Activated naive CD4-positive, alpha-beta T cell (primary cell): ENCODE measurements around the gene GRM7.

Source experiments
- DNase-seq, 4 experiments: peaks; one replicate each; lab custom pipeline; 2025; lab: John Stamatoyannopoulos, UW

Gene GRM7

GRCh38 chr3:7504886-7505775, 644.2 kb downstream of the GRM7 start:
- DNase-seq: no peak

- no peak for DNase-seq
These were observed 645.8 kb downstream of the GRM7 start for GRCh38 chr3:7506606-7507180.

DNA sequence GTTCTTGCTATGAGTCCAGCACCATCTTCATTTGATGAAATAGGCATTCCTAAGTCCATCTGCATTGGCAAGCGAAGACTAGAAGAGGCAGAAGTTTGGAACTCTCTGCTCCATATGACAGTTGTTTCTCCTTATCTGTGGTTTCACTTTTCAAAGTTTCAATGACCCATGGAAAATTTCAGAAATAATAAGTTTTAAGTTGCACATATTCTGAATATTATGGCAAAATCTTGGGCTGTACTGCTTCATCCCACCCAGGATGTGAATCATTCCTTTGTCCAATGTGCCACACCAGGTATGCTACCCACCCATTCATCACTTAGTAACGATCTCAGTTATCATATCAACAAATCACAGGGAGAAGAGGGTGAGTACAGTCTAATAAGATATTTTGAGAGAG, 647.9 kb downstream of the GRM7 start:
- no peak for DNase-seq

GRCh38 chr3:7512048-7512447, 651.1 kb downstream of the GRM7 start:
- no peak for DNase-seq

DNA sequence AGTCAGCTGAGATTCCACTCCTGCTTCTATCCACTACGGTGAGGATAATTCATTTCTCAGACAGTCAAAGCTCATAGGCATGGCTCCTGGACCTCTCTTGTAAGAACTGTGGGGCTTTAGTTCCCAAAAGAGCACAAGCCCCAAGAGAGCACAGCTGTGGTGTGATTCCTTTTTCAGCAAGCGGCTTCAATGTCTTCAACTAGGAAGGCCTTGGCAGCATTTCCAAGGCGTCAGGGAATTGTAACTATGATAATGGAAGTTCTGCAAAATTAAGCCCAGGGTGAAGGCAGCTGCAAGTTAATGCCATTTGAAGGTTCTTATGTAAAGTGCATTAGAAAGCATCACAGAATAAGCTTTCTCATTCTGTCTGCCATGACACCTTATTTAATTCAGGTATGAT, 657.1 kb downstream of the GRM7 start:
- DNase-seq: no peak

GRCh38 chr3:7518456-7518855, 657.5 kb downstream of the GRM7 start:
- DNase-seq: no peak

DNA sequence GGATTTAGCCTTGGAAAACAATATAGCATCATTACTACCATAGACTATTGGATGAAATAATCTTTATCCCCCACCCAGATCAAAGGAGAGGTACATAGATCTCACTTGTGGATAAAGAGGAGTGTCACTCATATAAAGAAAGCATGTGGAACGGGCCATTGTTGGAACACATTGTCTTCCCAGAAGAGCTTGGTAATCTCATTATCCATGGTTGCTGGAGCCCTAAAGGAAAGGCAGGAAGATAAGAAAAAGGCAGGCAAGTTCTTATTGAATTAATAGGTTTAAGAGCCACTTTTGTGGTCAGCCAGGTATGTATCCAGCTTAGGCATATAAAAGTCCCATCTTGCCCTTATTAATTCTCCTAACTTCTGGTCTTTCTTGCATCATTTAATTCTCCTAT, 659.1 kb downstream of the GRM7 start:
- DNase-seq: no peak

- no peak for DNase-seq
These were observed 659.7 kb downstream of the GRM7 start for GRCh38 chr3:7520593-7520992.

- DNase-seq: no peak
These were observed 675.6 kb downstream of the GRM7 start for GRCh38 chr3:7536510-7536909.

GRCh38 chr3:7536921-7537320, 676.0 kb downstream of the GRM7 start:
- no peak for DNase-seq

DNA sequence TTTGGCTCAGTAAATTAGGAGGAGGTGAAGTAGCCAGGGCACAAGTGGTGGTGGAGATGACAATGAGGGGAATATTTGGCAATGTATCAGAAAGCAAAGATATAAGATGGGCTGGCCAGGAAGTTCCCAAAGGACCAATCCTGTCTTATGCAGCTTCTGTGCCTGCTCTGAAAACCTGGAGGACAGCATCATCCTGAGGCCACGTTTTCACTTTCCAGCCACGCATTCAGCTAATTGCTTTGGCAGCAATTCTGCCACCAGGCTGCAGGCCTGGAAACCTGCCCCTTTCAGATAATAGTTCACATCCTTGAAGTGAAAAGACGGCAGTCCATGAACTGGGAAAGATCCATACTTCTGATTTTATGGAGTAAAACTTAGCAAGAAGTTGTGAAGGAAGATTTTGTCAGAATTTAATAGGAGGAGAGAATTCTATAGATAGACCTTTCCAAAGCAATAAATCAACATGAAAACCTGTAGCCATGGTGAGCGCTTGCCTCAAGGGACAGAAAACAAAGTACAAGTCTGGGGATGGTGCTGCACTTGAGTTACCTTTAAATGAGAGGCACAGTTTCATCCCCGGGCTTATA, 682.5 kb downstream of the GRM7 start:
- DNase-seq: no peak

DNA sequence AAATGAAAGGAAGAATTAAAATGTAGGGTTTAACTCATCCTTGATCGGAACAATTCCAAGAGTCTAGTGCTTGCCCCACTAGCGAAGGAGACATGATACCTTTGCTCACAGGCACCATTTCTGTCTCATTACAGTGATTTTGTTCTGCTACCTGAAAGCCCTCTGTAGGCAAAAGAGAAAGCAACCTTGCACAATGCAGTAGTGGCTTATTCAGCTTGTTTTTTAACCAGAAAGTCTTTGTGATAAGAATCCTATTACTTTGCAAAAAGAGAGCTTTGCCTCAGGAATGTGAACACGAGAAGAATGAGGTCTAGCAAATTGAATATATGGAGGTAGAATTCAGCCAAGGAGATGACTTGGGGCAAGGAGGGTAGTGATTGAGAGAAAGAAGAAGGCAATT, 684.4 kb downstream of the GRM7 start:
- no peak for DNase-seq

DNA sequence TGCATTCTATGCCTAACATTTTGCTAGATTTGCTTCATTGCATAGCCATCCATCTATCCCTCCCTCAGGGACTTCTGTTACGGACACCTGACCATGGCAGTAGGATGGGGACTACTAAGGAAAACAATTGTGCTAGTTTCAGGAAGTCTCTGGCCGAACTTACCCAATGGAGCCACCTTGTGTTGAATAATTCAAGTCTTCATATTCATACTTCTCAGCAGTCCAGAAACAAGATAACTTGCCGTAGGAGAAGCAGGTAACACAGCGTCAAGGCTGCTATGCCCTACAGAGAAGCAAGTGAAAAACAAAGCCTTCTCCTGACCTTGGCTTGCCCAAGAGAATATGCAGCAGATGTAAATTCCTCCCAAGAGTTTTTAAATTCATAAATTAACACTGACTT, 685.3 kb downstream of the GRM7 start:
- no peak for DNase-seq

DNA sequence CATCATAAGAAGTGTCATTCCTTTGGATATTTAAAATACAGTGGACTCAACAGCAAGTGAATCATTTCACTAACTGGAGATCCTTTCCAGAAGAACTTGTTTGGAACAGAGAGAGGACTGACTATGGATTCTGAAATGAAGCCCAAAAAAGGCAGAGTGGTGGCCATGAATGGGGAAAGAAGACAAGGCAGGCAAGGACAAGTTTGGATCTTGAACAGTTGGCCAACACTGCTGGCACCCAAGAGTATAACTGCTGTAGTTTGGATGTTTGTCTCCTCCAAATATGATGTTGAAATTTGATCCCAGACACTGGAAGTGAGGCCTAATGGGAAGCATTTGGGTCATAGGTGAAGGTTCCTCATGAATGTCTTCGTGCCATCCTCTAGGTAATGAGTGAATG, 686.9 kb downstream of the GRM7 start:
- DNase-seq: no peak

- DNase-seq: no peak
These were observed 702.0 kb downstream of the GRM7 start for GRCh38 chr3:7562892-7563291.

GRCh38 chr3:7565574-7565973, 704.7 kb downstream of the GRM7 start:
- no peak for DNase-seq

- no peak for DNase-seq
These were observed 706.2 kb downstream of the GRM7 start for GRCh38 chr3:7567160-7567559.

- DNase-seq: no peak
These were observed 707.7 kb downstream of the GRM7 start for GRCh38 chr3:7568526-7569184.

DNA sequence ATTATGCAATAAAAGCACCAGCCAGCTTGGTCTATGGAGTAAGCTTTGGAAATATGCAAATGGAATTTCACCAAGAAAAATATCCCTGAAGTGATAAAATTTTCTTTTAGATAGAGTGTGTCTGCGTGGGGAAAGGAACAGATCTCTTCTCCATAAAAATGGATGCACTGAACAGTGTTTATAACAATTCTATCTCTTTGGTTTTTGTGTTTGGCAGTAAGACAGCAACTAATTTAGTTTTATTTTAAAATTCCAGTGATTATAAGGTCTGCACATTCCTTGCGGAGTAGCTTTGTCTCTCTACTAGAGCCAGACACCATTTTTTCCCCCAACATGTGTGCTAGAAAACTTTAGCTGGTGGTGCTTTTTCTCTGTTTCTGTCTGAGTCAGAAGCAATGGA, 712.4 kb downstream of the GRM7 start:
- DNase-seq: no peak

GRCh38 chr3:7574435-7574834, 713.5 kb downstream of the GRM7 start:
- no peak for DNase-seq

DNA sequence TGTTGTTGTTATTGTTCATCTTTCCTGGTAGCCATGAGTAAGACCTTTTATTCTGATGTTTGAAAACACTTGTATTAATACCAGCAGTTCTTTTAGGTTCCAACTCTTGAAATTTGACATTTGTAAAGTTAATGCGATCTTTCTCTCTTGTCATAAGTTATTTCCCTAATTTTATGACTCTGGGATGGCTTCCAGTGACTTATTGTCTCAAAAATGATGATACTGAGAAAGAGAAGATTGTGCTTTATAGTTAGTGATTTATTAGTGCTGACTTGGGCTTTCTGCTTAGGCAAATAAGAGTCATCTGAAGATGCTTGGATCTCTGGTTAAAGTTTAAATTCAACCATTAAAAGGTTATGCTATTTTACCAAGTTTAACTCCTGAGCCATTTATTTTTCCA, 715.2 kb downstream of the GRM7 start:
- DNase-seq: no peak

DNA sequence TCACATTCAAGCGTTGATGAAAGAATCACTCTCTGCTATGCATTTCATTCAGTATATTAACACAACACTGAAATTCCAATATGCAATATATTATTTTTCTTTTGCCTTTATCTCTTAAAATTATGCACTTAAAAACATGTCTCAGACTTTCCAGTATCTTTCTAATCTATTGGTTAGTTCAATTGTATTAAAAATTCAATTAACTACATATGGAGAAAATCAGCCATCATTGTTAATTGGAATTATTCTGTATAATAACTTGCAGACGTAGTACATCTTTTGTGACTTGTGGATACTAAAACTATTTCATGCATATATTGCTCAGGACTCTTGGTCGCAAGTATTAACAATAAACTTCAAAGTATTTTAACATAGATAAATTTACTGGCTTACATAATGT, 715.6 kb downstream of the GRM7 start:
- no peak for DNase-seq

DNA sequence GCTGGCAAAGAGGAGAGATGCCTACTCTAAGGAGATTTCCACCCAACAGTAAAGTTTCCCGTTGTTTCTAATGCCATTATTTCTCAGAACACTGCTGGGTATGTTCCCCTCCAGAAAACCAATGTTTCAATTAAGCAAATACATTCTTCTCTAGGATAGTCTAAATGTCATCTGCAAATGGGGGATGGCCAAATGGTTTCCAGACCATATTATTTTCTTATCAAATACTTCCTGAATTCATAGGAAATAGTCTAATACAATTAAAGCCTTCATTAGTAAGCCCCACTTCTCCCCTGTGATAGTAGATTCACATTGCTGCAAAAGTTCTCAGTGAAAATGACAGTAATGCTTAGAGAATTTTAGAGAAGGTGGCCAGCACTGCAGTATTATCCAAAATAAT, 716.6 kb downstream of the GRM7 start:
- no peak for DNase-seq
